Glomerular visceral epithelial cell (primary cell): Measurements from ENCODE around the gene MAN2A2.
"Not testable (repeated sequence)": the region's sequence is repeated elsewhere in the genome, so short reads cannot be mapped to it uniquely, and the experiment has no call there.

Experiments
- DNase-seq: peaks from one replicate; pipeline ENCODE4 v3.0.0-alpha.2; 2016; ENCODE audit errors: extremely low spot score

MAN2A2 gene

GRCh38 chr15:90871139-90871715 lies 31.9 kb upstream of the MAN2A2 start:
- peak; percentile 52 for DNase-seq

- DNase-seq = peak; percentile 45
Observed at GRCh38 chr15:90871716-90872485, 31.2 kb upstream of the MAN2A2 start.

GRCh38 chr15:90872486-90873184 lies 30.5 kb upstream of the MAN2A2 start:
- DNase-seq = peak; percentile 70

GRCh38 chr15:90873488-90873997 lies 29.6 kb upstream of the MAN2A2 start:
- no peak for DNase-seq

- no peak for DNase-seq
Observed at GRCh38 chr15:90873998-90874605, 29.0 kb upstream of the MAN2A2 start.

- DNase-seq = not testable (repeated sequence)
Observed at GRCh38 chr15:90874986-90875385, 28.1 kb upstream of the MAN2A2 start.

- no peak for DNase-seq
Observed at GRCh38 chr15:90875549-90875981, 27.5 kb upstream of the MAN2A2 start.

GRCh38 chr15:90876046-90876445 lies 27.1 kb upstream of the MAN2A2 start:
- DNase-seq = no peak

- DNase-seq = no peak
Observed at GRCh38 chr15:90876512-90877170, 26.5 kb upstream of the MAN2A2 start.

- DNase-seq = no peak
Observed at GRCh38 chr15:90877315-90877714, 25.8 kb upstream of the MAN2A2 start.

- DNase-seq = no peak
Observed at GRCh38 chr15:90877996-90878395, 25.1 kb upstream of the MAN2A2 start.

GRCh38 chr15:90878660-90879059 lies 24.4 kb upstream of the MAN2A2 start:
- DNase-seq = no peak

- DNase-seq = no peak
Observed at GRCh38 chr15:90879730-90880366, 23.3 kb upstream of the MAN2A2 start.

- no peak for DNase-seq
Observed at GRCh38 chr15:90880381-90881145, 22.5 kb upstream of the MAN2A2 start.

- no peak for DNase-seq
Observed at GRCh38 chr15:90881181-90881977, 21.7 kb upstream of the MAN2A2 start.

- no peak for DNase-seq
Observed at GRCh38 chr15:90881978-90882721, 21.0 kb upstream of the MAN2A2 start.

- DNase-seq = no peak
Observed at GRCh38 chr15:90882781-90883525, 20.1 kb upstream of the MAN2A2 start.

GRCh38 chr15:90883526-90883975 lies 19.6 kb upstream of the MAN2A2 start:
- DNase-seq = no peak
